WTC11 (cell line): ENCODE measurements around the gene PCSK4. TPM values are rescaled to one million over a fixed set of nuclear protein-coding genes. Genes with fewer than 3 reads are reported as not detected.

Source experiments
- ATAC-seq: fragments of 200-7000 bp; cut with Tn5 transposase; 2 replicates; pipeline ENCODE4 v1.10.0; 2021; ENCODE audit warnings: mild to moderate bottlenecking, moderate library complexity
- CTCF ChIA-PET: fragments of 300-600 bp; sonication (Branson Sonifier 250); formaldehyde crosslinking; loops from one replicate; lab custom pipeline; 2021; ENCODE audit warnings: antibody characterized with exemption; lab: Charles Lee
- POLR2A ChIA-PET: fragments of 350-600 bp; sonication (Branson Sonifier 250); formaldehyde crosslinking; loops from one replicate; lab custom pipeline; 2021; ENCODE audit warnings: antibody characterized with exemption; lab: Charles Lee
- DNase-seq: peaks from one replicate; pipeline ENCODE4 v3.0.0; 2021; ENCODE audit warnings: low spot score
- H3K27ac Mint-ChIP-seq: 2 replicates; pipeline ENCODE4 v1.8.0; 2021; ENCODE audit warnings: mixed read lengths
- H3K27me3 Mint-ChIP-seq: 2 replicates; pipeline ENCODE4 v1.8.0; 2021; ENCODE audit warnings: low read depth, mild to moderate bottlenecking, moderate library complexity, mixed read lengths
- H3K36me3 Mint-ChIP-seq: 2 replicates; pipeline ENCODE4 v1.8.0; 2021; ENCODE audit warnings: mixed read lengths
- H3K4me1 Mint-ChIP-seq: 2 replicates; pipeline ENCODE4 v1.8.0; 2022; ENCODE audit warnings: mixed read lengths
- H3K4me3 Mint-ChIP-seq: 2 replicates; pipeline ENCODE4 v1.8.0; 2021; ENCODE audit warnings: mild to moderate bottlenecking, moderate library complexity, mixed read lengths
- H3K9me3 Mint-ChIP-seq: 2 replicates; pipeline ENCODE4 v1.8.0; 2021; ENCODE audit warnings: mixed read lengths
- AR ChIP-seq: fragments of 250-450 bp; sonication (Bioruptor Pico); IDR thresholded peaks from 2 replicates; pipeline ENCODE4 v1.9.0; 2021; ENCODE audit warnings: mild to moderate bottlenecking
- ATF3 ChIP-seq: sonication (generic); formaldehyde crosslinking; conservative IDR thresholded peaks from 2 replicates; pipeline ENCODE4 v1.8.1; 2022; ENCODE audit warnings: mild to moderate bottlenecking, missing genetic modification reagents
- CBFB ChIP-seq: sonication (generic); formaldehyde crosslinking; IDR thresholded peaks from 2 replicates; pipeline ENCODE4 v1.8.1; 2022; ENCODE audit warnings: mild to moderate bottlenecking, low read depth, missing genetic modification reagents
- EMX1 ChIP-seq: fragments of 250-450 bp; sonication (Bioruptor Pico); IDR thresholded peaks from 2 replicates; pipeline ENCODE4 v1.8.0; 2021; ENCODE audit warnings: mild to moderate bottlenecking
- ETV6 ChIP-seq: sonication (generic); formaldehyde crosslinking; IDR thresholded peaks from 2 replicates; pipeline ENCODE4 v1.8.1; 2022; ENCODE audit warnings: mild to moderate bottlenecking, missing genetic modification reagents
- HMGXB4 ChIP-seq: sonication (generic); formaldehyde crosslinking; IDR thresholded peaks from 2 replicates; pipeline ENCODE4 v1.8.1; 2023; ENCODE audit warnings: mild to moderate bottlenecking, moderate library complexity, missing genetic modification reagents
- KAT7 ChIP-seq: sonication (generic); formaldehyde crosslinking; IDR thresholded peaks from 2 replicates; pipeline ENCODE4 v1.8.1; 2023; ENCODE audit warnings: missing genetic modification reagents, mild to moderate bottlenecking, borderline replicate concordance
- MAX ChIP-seq: sonication (generic); formaldehyde crosslinking; IDR thresholded peaks from 2 replicates; pipeline ENCODE4 v1.8.0; 2022; ENCODE audit warnings: mild to moderate bottlenecking, missing genetic modification reagents
- MYBL2 ChIP-seq: sonication (generic); formaldehyde crosslinking; IDR thresholded peaks from 2 replicates; pipeline ENCODE4 v1.8.1; 2023; ENCODE audit warnings: mild to moderate bottlenecking, moderate library complexity, missing genetic modification reagents
- NFYB ChIP-seq: sonication (generic); formaldehyde crosslinking; conservative IDR thresholded peaks from 2 replicates; pipeline ENCODE4 v1.8.0; 2022; ENCODE audit warnings: low read depth, missing genetic modification reagents
- STAT6 ChIP-seq: sonication (generic); formaldehyde crosslinking; conservative IDR thresholded peaks from 2 replicates; pipeline ENCODE4 v1.8.1; 2023; ENCODE audit warnings: mild to moderate bottlenecking, low read depth, missing genetic modification reagents, moderate library complexity
- TP53 ChIP-seq: sonication (generic); formaldehyde crosslinking; IDR thresholded peaks from 2 replicates; pipeline ENCODE4 v1.8.1; 2023; ENCODE audit warnings: mild to moderate bottlenecking, missing genetic modification reagents
- ZMAT4 ChIP-seq: fragments of 250-450 bp; sonication (Bioruptor Pico); IDR thresholded peaks from 2 replicates; pipeline ENCODE4 v1.9.0; 2021; ENCODE audit warnings: mild to moderate bottlenecking
- ZNF138 ChIP-seq: sonication (generic); formaldehyde crosslinking; conservative IDR thresholded peaks from 2 replicates; pipeline ENCODE4 v1.8.1; 2022; ENCODE audit warnings: mild to moderate bottlenecking, moderate library complexity, missing genetic modification reagents
- ZNF263 ChIP-seq: sonication (generic); formaldehyde crosslinking; IDR thresholded peaks from 2 replicates; pipeline ENCODE4 v1.8.1; 2022; ENCODE audit warnings: low read depth, mild to moderate bottlenecking, moderate library complexity, missing genetic modification reagents
- ZNF416 ChIP-seq: fragments of 250-450 bp; sonication (Bioruptor Pico); IDR thresholded peaks from 2 replicates; pipeline ENCODE4 v1.9.0; 2021; ENCODE audit warnings: mild to moderate bottlenecking, inconsistent platforms
- ZNF671 ChIP-seq: fragments of 250-450 bp; sonication (Bioruptor Pico); IDR thresholded peaks from 2 replicates; pipeline ENCODE4 v1.8.0; 2021; ENCODE audit warnings: mild to moderate bottlenecking
- total RNA-seq: library from RNA; stranded (reverse); gene quantifications from 3 replicates; pipeline ENCODE4 v1.2.3, GENCODE V29; 2021

The PCSK4 gene
- total RNA-seq, 1 experiment from 2014 or later: 22.4 TPM

GRCh38 chr19:1466461-1467214 is 23.5 kb downstream of the PCSK4 start:
- peak overlapping the region; percentile 22; the same call in 1 of the 2 replicates for H3K4me3 Mint-ChIP-seq
- peaks cover 71% of the 10 kb centered on the region for H3K27me3 Mint-ChIP-seq
- no peaks in the 10 kb centered on the region for H3K9me3 Mint-ChIP-seq
- H3K27ac Mint-ChIP-seq: no peak overlapping the region
- no peak for ATAC-seq
- no peak for TF ChIP-seq KAT7 (CRISPR knock-in tag)
- TF ChIP-seq MAX (CRISPR knock-in tag): peak; percentile 73; the same call in 1 of the 2 replicates
- no peak for TF ChIP-seq ETV6 (CRISPR knock-in tag)
- TF ChIP-seq ZNF416: no peak
- TF ChIP-seq MYBL2 (CRISPR knock-in tag): no peak
- POLR2A ChIA-PET: interaction anchor here (1.7 kb wide), 1 partner anchor 11 kb away, joined by 10 read pairs; no protein-coding TSS in a partner anchor
- peak; percentile 23 for DNase-seq
- H3K4me1 Mint-ChIP-seq: peaks cover 2% of the 10 kb centered on the region; the same call in 1 of the 2 replicates
- H3K36me3 Mint-ChIP-seq: no peaks in the 10 kb centered on the region
- CTCF ChIA-PET: interaction anchor here (0.9 to 5.0 kb wide), 17 partner anchors 8 to 360 kb away, joined by 3 to 76 read pairs (median 7); partner anchors contain the start of gene REEP6

- POLR2A ChIA-PET: interaction anchor here (1.0 to 1.7 kb wide), 2 partner anchors 11 to 14 kb away, joined by 4 to 10 read pairs; no protein-coding TSS in a partner anchor
These were observed 24.1 kb downstream of the PCSK4 start for GRCh38 chr19:1466018-1466460.

GRCh38 chr19:1465191-1466016 is 24.7 kb downstream of the PCSK4 start:
- CTCF ChIA-PET: interaction anchor here (0.6 to 5.0 kb wide), 17 partner anchors 9 to 361 kb away, joined by 3 to 76 read pairs (median 7); partner anchors contain the start of gene REEP6
- H3K36me3 Mint-ChIP-seq: no peaks in the 10 kb centered on the region
- H3K9me3 Mint-ChIP-seq: no peaks in the 10 kb centered on the region
- no peak overlapping the region for H3K27ac Mint-ChIP-seq
- peaks cover 2% of the 10 kb centered on the region; the same call in 1 of the 2 replicates for H3K4me1 Mint-ChIP-seq
- POLR2A ChIA-PET: interaction anchor here (1.0 to 1.7 kb wide), 3 partner anchors 10 to 21 kb away, joined by 3 to 10 read pairs (median 4); no protein-coding TSS in a partner anchor
- ATAC-seq (peak; percentile 20), DNase-seq (peak; percentile 74)
- H3K4me3 Mint-ChIP-seq: no peak overlapping the region
- H3K27me3 Mint-ChIP-seq: peaks cover 64% of the 10 kb centered on the region
- peak; percentile 57 for TF ChIP-seq ZNF263 (CRISPR knock-in tag)
- TF ChIP-seq AR (CRISPR knock-in tag): no peak
- TF ChIP-seq ZNF138: peak; percentile 81; the same call in 1 of the 2 replicates
- TF ChIP-seq ETV6 (CRISPR knock-in tag): peak; percentile 82
- peak; percentile 72; the same call in 1 of the 2 replicates for TF ChIP-seq HMGXB4 (CRISPR knock-in tag)
- no peak for TF ChIP-seq STAT6
- peak; percentile 33; the same call in 1 of the 2 replicates for TF ChIP-seq CBFB (CRISPR knock-in tag)
- TF ChIP-seq MAX (CRISPR knock-in tag): peak; percentile 2; the same call in 1 of the 2 replicates
- no peak for TF ChIP-seq NFYB (CRISPR knock-in tag)
- no peak for TF ChIP-seq EMX1
- TF ChIP-seq TP53 (CRISPR knock-in tag): peak; percentile 86; the same call in 1 of the 2 replicates
- TF ChIP-seq ATF3 (CRISPR knock-in tag): no peak

More at GRCh38 chr19:1466018-1466460, 24.1 kb downstream of the PCSK4 start:
- CTCF ChIA-PET: interaction anchor here (0.6 to 5.0 kb wide), 18 partner anchors 9 to 360 kb away, joined by 3 to 76 read pairs (median 6); partner anchors contain the start of gene REEP6
- Mint-ChIP-seq H3K36me3 (no peaks in the 10 kb centered on the region), H3K9me3 (no peaks in the 10 kb centered on the region), H3K4me3 (no peak overlapping the region), H3K27me3 (peaks cover 66% of the 10 kb centered on the region), H3K27ac (no peak overlapping the region), H3K4me1 (peaks cover 2% of the 10 kb centered on the region; the same call in 1 of the 2 replicates)
- peak; percentile 14 for DNase-seq
- no peak for TF ChIP-seq ZNF671 (CRISPR knock-in tag)
- 0 out of 2 replicates have a peak, but pooled peaks have one; percentile 8 for TF ChIP-seq NFYB (CRISPR knock-in tag)
- no peak for TF ChIP-seq ZMAT4 (CRISPR knock-in tag)
- no peak for TF ChIP-seq ZNF263 (CRISPR knock-in tag)
- no peak for ATAC-seq
